A549 (cell line): ENCODE measurements around the gene SLC7A6OS. TPM values are rescaled to one million over a fixed set of nuclear protein-coding genes. Genes with fewer than 3 reads are reported as not detected.

Experiments used
- ATAC-seq, 2 experiments: fragments of 200-7000 bp in 1 of 2; fragments of >200 bp in 1 of 2; cut with Nextera tagmentation in 1 of 2; cut with Tn5 transposase in 1 of 2; 3 replicates each; pipeline versions ENCODE4 v1.8.0 to v1.9.1; 2018 to 2020; ENCODE audit warnings: mild to moderate bottlenecking in 1 of 2, moderate library complexity in 1 of 2
- CTCF ChIA-PET: fragments of 300-600 bp; sonication (Branson Sonifier 250); formaldehyde crosslinking; extraction: SDS; loops from one replicate; lab custom pipeline; 2021; ENCODE audit warnings: antibody characterized with exemption, inconsistent platforms; lab: Yijun Ruan, JAX
- POLR2A ChIA-PET: fragments of 350-600 bp; formaldehyde crosslinking; extraction: SDS; loops from one replicate; lab custom pipeline; 2021; ENCODE audit warnings: antibody characterized with exemption, inconsistent platforms; lab: Yijun Ruan, JAX
- DNase-seq, 2 experiments: peaks; one replicate each; pipeline versions ENCODE4 v3.0.0 to v3.0.0-alpha.2; 2011 to 2016; ENCODE audit warnings: low read depth in 1 of 2, low spot score in 1 of 2
- FAIRE-seq: peaks from 2 replicates; lab custom pipeline; 2011; peaks lifted over from hg19 to GRCh38; lab: Jason Lieb, UNC
- H3K27ac ChIP-seq, 2 experiments: fragments of >200 bp; sonication (Bioruptor Twin); formaldehyde crosslinking; 3 replicates each; pipeline ENCODE4 v1.5.1; 2016 to 2017
- H3K4me1 ChIP-seq: fragments of >200 bp; sonication (Bioruptor Twin); formaldehyde crosslinking; 3 replicates; pipeline ENCODE4 v1.6.1; 2016
- H3K4me2 ChIP-seq: fragments of >200 bp; sonication (Bioruptor Twin); formaldehyde crosslinking; 3 replicates; pipeline ENCODE4 v1.6.1; 2016
- H3K4me3 ChIP-seq: fragments of >200 bp; sonication (Bioruptor Twin); formaldehyde crosslinking; 3 replicates; pipeline ENCODE4 v1.5.1; 2016
- H3K9me3 ChIP-seq: fragments of >200 bp; sonication (Bioruptor Twin); formaldehyde crosslinking; 3 replicates; pipeline ENCODE4 v1.6.1; 2016
- CBX8 ChIP-seq: fragments of 200-600 bp; sonication (generic); IDR thresholded peaks from 2 replicates; pipeline ENCODE4 v1.6.1; 2016
- CEBPB ChIP-seq, 2 experiments: fragments of >200 bp in 1 of 2; sonication (Bioruptor Twin) in 1 of 2; formaldehyde crosslinking in 1 of 2; IDR thresholded peaks; 2 replicates each; pipeline ENCODE4 v1.6.1; 2012 to 2016
- CHD4 ChIP-seq: fragments of 200-600 bp; sonication (generic); IDR thresholded peaks from 2 replicates; pipeline ENCODE4 v1.6.1; 2016; ENCODE audit warnings: antibody characterized with exemption, mild to moderate bottlenecking, borderline replicate concordance
- EHMT2 ChIP-seq: fragments of 200-600 bp; sonication (generic); IDR thresholded peaks from 2 replicates; pipeline ENCODE4 v1.6.1; 2016; ENCODE audit warnings: antibody characterized with exemption, low read depth, mild to moderate bottlenecking, moderate library complexity
- EP300 ChIP-seq, 2 experiments: fragments of >200 bp; sonication (Bioruptor Twin); formaldehyde crosslinking; IDR thresholded peaks; 2 replicates in 1 of 2; 3 replicates in 1 of 2; pipeline ENCODE4 v1.6.1; 2016 to 2017
- ESRRA ChIP-seq: fragments of 150-350 bp; IDR thresholded peaks from 2 replicates; pipeline ENCODE4 v1.6.1; 2014; ENCODE audit warnings: mild to moderate bottlenecking, low read length, borderline replicate concordance
- HEYL ChIP-seq: fragments of 250-450 bp; sonication (Bioruptor Pico); IDR thresholded peaks from 2 replicates; pipeline ENCODE4 v1.8.0; 2021; ENCODE audit warnings: mild to moderate bottlenecking, moderate library complexity
- KDM1A ChIP-seq: fragments of 200-600 bp; sonication (generic); IDR thresholded peaks from 2 replicates; pipeline ENCODE4 v1.6.1; 2016; ENCODE audit warnings: low read depth, mild to moderate bottlenecking
- KDM5A ChIP-seq: fragments of 200-600 bp; sonication (generic); IDR thresholded peaks from 2 replicates; pipeline ENCODE4 v1.6.1; 2016; ENCODE audit warnings: antibody characterized with exemption, mild to moderate bottlenecking
- MYC ChIP-seq: IDR thresholded peaks from 2 replicates; pipeline ENCODE4 v1.6.1; 2012; ENCODE audit warnings: mild to moderate bottlenecking, inconsistent platforms, low read length, improper control_type of control experiment, borderline replicate concordance
- NPAS2 ChIP-seq: fragments of 250-450 bp; sonication (Bioruptor Pico); IDR thresholded peaks from 2 replicates; pipeline ENCODE4 v1.8.0; 2022; ENCODE audit warnings: mild to moderate bottlenecking, moderate library complexity, borderline replicate concordance
- NR3C1 ChIP-seq: fragments of >200 bp; sonication (Bioruptor Twin); formaldehyde crosslinking; IDR thresholded peaks from 3 replicates; pipeline ENCODE4 v1.6.1; 2017
- POLR2AphosphoS2 ChIP-seq: conservative IDR thresholded peaks from 2 replicates; pipeline ENCODE4 v1.6.1; 2012; ENCODE audit warnings: low read length, improper control_type of control experiment, inconsistent platforms
- RCOR1 ChIP-seq: fragments of 150-350 bp; IDR thresholded peaks from 2 replicates; pipeline ENCODE4 v1.6.1; 2014; ENCODE audit warnings: antibody characterized with exemption, low read length, low read depth
- SREBF2 ChIP-seq: fragments of 450-650 bp; IDR thresholded peaks from 2 replicates; pipeline ENCODE4 v1.6.1; 2014; ENCODE audit warnings: mild to moderate bottlenecking, moderate library complexity
- TP53 ChIP-seq: fragments of 250-450 bp; sonication (Bioruptor Pico); IDR thresholded peaks from 2 replicates; pipeline ENCODE4 v1.5.0; 2021; ENCODE audit warnings: mild to moderate bottlenecking, moderate library complexity
- ZC3H11A ChIP-seq: fragments of 450-650 bp; IDR thresholded peaks from 2 replicates; pipeline ENCODE4 v1.6.1; 2014; ENCODE audit warnings: antibody characterized with exemption, mild to moderate bottlenecking
- ZNF302 ChIP-seq: fragments of 250-450 bp; sonication (Bioruptor Pico); IDR thresholded peaks from 2 replicates; pipeline ENCODE4 v1.9.0; 2021; ENCODE audit warnings: inconsistent platforms, mild to moderate bottlenecking, moderate library complexity
- ZSCAN20 ChIP-seq: fragments of 250-450 bp; sonication (Bioruptor Pico); IDR thresholded peaks from 2 replicates; pipeline ENCODE4 v1.8.0; 2022; ENCODE audit warnings: mild to moderate bottlenecking, moderate library complexity
- WGBS: methylation state at CpG from one replicate; pipeline ENCODE4 v1.1.6; 2017; ENCODE audit errors: missing lambda C conversion rate; 5-methylcytosine and 5-hydroxymethylcytosine counted together
- polyA plus RNA-seq, 4 experiments: library from polyadenylated mRNA; depleted of rRNA in 3 of 4; stranded (reverse); fragments of >200 nt; fragmentation: RNase III in 1 of 4; extraction: RNeasy Plus Mini Kit Qiagen cat#74134 plus additional on column Dnase treatment in 1 of 4; gene quantifications; 2 replicates in 3 of 4; 3 replicates in 1 of 4; pipeline ENCODE4 v1.2.3, GENCODE V29; 2011 to 2017
- TF ChIP-seq, protein P1 (sequence below): fragments of 250-450 bp; sonication (Bioruptor Pico); IDR thresholded peaks from 2 replicates; pipeline ENCODE4 v1.5.0; 2021; ENCODE audit warnings: mild to moderate bottlenecking, moderate library complexity, borderline replicate concordance
- TF ChIP-seq, protein P2 (sequence below): fragments of >200 bp; sonication (Bioruptor Twin); formaldehyde crosslinking; IDR thresholded peaks from 2 replicates; pipeline ENCODE4 v1.6.1; 2016
- TF ChIP-seq, protein P3 (sequence below): IDR thresholded peaks from 2 replicates; pipeline ENCODE4 v1.6.1; 2012; ENCODE audit warnings: low read depth, borderline replicate concordance
- TF ChIP-seq, protein P4 (sequence below): fragments of >200 bp; sonication (Bioruptor Twin); formaldehyde crosslinking; IDR thresholded peaks from 3 replicates; pipeline ENCODE4 v1.5.1; 2016
- TF ChIP-seq, protein P5 (sequence below): fragments of 150-350 bp; IDR thresholded peaks from 2 replicates; pipeline ENCODE4 v1.6.1; 2014; ENCODE audit warnings: low read depth, mild to moderate bottlenecking, low read length
- TF ChIP-seq, protein P6 (sequence below): fragments of 450-650 bp; IDR thresholded peaks from 2 replicates; pipeline ENCODE4 v1.6.1; 2014; ENCODE audit warnings: antibody characterized with exemption

Gene SLC7A6OS
- polyA plus RNA-seq, 2 of the 4 experiments (the other 2 are of a cell fraction): 10.4 to 11.9 TPM

DNA sequence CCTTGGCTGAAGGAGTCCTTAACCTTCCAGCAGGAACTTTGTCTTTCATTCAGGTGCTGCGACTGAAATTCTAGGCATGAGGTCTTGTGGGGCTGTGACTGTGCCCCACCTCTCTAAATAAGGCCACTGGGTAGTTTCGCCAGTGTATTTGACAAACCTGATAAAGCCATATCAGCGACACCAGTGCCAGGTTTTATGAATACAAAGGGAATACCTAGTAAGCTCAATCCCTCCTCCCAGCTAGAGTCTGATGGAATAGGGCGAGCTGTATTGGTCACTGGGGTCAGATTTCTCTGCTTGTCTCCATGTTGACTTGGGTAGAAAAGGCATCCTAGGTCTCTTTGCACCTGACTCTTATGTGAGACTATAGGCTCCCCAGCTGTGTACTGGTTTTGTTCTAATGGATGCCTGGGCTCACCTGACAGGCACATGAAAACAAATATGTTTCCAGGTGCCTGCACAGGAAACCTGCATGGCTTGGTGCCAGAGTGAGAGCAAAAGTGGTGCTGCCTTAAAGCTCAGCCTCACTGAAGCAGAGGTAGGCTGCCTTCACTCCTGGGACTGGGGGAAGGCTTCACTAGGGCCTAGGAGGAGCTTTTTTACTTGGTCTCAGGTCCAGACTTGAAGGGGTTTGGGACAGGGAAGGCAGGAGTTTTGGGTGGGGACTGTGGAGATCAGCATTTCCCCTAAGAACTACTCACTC is 38.1 kb downstream of the SLC7A6OS start:
- WGBS: 94% methylated on average over 4 of the region's 4 CpGs
- CTCF ChIA-PET: interaction anchor here (0.9 to 6.9 kb wide), 3 partner anchors 10 to 31 kb away, joined by 3 to 89 read pairs (median 3); partner anchors contain the start of gene SLC7A6
- Histone ChIP-seq H3K9me3 (no peaks in the 10 kb centered on the region), H3K4me3 (no peak overlapping the region)
- ATAC-seq: no peak
- no peak for TF ChIP-seq ESRRA
- no peak for TF ChIP-seq MYC
- no peak for TF ChIP-seq TP53 (CRISPR knock-in tag)
- TF ChIP-seq, protein P1, sequence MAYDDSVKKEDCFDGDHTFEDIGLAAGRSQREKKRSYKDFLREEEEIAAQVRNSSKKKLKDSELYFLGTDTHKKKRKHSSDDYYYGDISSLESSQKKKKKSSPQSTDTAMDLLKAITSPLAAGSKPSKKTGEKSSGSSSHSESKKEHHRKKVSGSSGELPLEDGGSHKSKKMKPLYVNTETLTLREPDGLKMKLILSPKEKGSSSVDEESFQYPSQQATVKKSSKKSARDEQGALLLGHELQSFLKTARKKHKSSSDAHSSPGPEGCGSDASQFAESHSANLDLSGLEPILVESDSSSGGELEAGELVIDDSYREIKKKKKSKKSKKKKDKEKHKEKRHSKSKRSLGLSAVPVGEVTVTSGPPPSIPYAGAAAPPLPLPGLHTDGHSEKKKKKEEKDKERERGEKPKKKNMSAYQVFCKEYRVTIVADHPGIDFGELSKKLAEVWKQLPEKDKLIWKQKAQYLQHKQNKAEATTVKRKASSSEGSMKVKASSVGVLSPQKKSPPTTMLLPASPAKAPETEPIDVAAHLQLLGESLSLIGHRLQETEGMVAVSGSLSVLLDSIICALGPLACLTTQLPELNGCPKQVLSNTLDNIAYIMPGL (CRISPR knock-in tag): no peak
- no peak for TF ChIP-seq NR3C1
- TF ChIP-seq ZNF302 (CRISPR knock-in tag): no peak
- TF ChIP-seq, protein P2, sequence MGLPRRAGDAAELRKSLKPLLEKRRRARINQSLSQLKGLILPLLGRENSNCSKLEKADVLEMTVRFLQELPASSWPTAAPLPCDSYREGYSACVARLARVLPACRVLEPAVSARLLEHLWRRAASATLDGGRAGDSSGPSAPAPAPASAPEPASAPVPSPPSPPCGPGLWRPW: no peak
- TF ChIP-seq, protein P3, sequence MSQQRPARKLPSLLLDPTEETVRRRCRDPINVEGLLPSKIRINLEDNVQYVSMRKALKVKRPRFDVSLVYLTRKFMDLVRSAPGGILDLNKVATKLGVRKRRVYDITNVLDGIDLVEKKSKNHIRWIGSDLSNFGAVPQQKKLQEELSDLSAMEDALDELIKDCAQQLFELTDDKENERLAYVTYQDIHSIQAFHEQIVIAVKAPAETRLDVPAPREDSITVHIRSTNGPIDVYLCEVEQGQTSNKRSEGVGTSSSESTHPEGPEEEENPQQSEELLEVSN: no peak
- TF ChIP-seq RCOR1: no peak
- no peak for TF ChIP-seq CBX8
- TF ChIP-seq CHD4: no peak
- no peak for TF ChIP-seq KDM5A
- no peak for TF ChIP-seq POLR2AphosphoS2
- TF ChIP-seq, protein P4, sequence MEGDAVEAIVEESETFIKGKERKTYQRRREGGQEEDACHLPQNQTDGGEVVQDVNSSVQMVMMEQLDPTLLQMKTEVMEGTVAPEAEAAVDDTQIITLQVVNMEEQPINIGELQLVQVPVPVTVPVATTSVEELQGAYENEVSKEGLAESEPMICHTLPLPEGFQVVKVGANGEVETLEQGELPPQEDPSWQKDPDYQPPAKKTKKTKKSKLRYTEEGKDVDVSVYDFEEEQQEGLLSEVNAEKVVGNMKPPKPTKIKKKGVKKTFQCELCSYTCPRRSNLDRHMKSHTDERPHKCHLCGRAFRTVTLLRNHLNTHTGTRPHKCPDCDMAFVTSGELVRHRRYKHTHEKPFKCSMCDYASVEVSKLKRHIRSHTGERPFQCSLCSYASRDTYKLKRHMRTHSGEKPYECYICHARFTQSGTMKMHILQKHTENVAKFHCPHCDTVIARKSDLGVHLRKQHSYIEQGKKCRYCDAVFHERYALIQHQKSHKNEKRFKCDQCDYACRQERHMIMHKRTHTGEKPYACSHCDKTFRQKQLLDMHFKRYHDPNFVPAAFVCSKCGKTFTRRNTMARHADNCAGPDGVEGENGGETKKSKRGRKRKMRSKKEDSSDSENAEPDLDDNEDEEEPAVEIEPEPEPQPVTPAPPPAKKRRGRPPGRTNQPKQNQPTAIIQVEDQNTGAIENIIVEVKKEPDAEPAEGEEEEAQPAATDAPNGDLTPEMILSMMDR: no peak
- TF ChIP-seq, all 56 proteins: peak for 0
- Histone ChIP-seq H3K27ac (no peak overlapping the region), H3K4me2 (no peak overlapping the region), H3K4me1 (peaks cover 25% of the 10 kb centered on the region)
- DNase-seq (no peak), FAIRE-seq (no peak)
- POLR2A ChIA-PET: interaction anchor here (1.8 kb wide), 1 partner anchor 9 kb away, joined by 9 read pairs; the partner anchor contains the start of gene SLC7A6

DNA sequence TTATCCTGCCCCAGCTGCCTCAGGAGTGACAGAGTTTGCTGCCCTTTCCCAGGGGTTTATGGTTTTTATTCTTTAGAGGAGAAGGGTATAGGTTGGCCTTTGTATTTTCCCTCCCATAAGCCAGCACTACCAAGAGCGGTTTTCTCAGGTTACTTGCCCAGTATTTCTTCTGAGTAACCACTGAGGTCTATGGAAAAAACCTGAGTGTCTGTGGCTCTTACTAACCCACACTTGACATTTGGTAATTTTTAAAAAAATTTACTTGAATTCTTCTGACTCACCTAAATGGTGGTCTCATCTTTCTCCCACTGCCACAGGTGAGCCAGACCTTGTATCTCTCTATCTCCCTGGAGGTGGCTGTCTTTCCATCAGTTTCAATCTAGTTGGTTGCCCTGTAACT is 40.4 kb downstream of the SLC7A6OS start:
- ChIA-PET CTCF (interaction anchor here (0.6 to 2.0 kb wide), 4 partner anchors 9 to 436 kb away, joined by 3 to 9 read pairs (median 5); no protein-coding TSS in a partner anchor), POLR2A (no interaction called here)
- FAIRE-seq (no peak), DNase-seq (no peak), ATAC-seq (no peak)
- peaks cover 43% of the 10 kb centered on the region for H3K4me1 ChIP-seq
- H3K9me3 ChIP-seq: no peaks in the 10 kb centered on the region
- WGBS: 39% methylated on average over 1 of the region's 1 CpG
- H3K4me3 ChIP-seq: no peak overlapping the region
- no peak overlapping the region for H3K4me2 ChIP-seq
- no peak overlapping the region for H3K27ac ChIP-seq
- TF ChIP-seq CEBPB (IDR thresholded peaks at IDR 0.05): no peak
- TF ChIP-seq ZSCAN20 (CRISPR knock-in tag): no peak
- TF ChIP-seq RCOR1: no peak
- TF ChIP-seq, protein P5, sequence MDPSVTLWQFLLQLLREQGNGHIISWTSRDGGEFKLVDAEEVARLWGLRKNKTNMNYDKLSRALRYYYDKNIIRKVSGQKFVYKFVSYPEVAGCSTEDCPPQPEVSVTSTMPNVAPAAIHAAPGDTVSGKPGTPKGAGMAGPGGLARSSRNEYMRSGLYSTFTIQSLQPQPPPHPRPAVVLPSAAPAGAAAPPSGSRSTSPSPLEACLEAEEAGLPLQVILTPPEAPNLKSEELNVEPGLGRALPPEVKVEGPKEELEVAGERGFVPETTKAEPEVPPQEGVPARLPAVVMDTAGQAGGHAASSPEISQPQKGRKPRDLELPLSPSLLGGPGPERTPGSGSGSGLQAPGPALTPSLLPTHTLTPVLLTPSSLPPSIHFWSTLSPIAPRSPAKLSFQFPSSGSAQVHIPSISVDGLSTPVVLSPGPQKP: no peak
- no peak for TF ChIP-seq EHMT2
- TF ChIP-seq, protein P3: no peak
- TF ChIP-seq KDM1A: no peak
- TF ChIP-seq, protein P6, sequence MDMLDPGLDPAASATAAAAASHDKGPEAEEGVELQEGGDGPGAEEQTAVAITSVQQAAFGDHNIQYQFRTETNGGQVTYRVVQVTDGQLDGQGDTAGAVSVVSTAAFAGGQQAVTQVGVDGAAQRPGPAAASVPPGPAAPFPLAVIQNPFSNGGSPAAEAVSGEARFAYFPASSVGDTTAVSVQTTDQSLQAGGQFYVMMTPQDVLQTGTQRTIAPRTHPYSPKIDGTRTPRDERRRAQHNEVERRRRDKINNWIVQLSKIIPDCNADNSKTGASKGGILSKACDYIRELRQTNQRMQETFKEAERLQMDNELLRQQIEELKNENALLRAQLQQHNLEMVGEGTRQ: no peak
- no peak for TF ChIP-seq SREBF2
- no peak for TF ChIP-seq NPAS2 (CRISPR knock-in tag)
- TF ChIP-seq ZC3H11A: no peak
- no peak for TF ChIP-seq HEYL
- no peak for TF ChIP-seq EP300 (IDR thresholded peaks at IDR 0.05)
- TF ChIP-seq, protein P1 (CRISPR knock-in tag): no peak
